ENCODE measurements around the gene MED13.
"Not testable (repeated sequence)": the region's sequence is repeated elsewhere in the genome, so short reads cannot be mapped to it uniquely, and the experiment has no call there.

The MED13 gene

DNA sequence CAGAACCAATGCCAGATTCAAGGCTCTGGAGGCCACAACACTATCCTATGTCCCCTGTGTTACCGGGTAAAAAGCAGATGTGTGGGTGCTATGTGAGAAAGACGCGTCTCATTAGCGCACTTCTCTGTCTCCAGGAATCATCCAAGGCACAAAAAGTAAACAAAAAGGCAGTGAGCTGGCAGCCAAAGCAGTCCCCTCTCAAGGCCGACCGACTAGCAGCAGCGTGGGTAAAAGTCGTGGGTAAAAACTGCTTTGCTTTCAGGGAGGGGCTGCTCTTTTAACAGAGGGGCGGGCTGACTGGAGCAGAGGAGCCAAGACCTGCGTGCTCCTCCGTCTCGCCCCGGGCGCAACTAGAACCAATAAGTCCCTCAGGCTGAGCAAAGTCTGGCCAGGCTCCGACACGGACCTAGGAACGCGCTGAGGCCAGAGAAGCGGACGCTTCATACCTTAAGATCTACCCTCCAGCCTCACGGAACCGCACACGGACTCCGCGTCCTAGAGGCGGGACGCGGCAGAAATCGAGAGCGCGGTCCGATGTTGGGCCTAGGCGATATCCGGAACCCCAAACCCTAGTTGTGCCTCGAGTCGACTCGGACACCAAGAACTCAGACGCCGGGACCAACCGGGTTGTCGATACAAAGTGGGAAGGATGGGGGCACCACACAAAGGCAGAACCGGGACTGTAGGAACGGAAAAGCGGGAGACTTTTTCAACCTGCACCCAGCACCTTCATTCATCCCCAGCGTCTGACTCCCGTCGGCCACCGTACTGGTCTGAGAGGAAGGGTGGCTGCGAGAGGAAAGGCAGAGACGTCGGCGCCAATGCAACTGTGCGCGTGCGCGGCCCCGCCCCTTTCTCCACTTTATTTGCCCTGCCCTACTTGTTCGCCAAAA is 137.6 kb downstream of the MED13 start, which contains the start of gene INTS2:
Gene INTS2, minus strand, starts transcription at position 775 of the 893 bp plus-strand sequence. CDS start 1,338 bp downstream, outside the sequence.
- peak; percentile 88 for DNase-seq (ENCODE audit: insufficient read length, low spot score)
- peak; percentile 87 for FAIRE-seq

DNA sequence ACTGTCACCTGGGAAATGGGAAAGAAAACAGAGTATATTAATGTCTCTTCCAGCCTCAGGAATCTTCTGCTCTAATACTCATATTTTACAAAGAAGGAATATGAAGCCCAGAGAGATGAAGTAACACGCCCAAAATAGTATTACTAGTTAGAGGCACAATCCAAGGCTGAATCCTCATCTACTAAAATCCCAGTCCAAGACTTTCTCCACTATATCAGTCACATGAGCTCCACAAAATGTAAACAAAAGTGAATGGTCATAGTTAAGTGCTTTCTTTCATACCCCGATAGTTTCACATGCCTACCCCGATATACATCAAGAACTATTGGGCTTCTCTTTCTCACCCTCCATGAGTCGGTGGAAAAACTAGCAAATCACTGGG is 138.3 kb downstream of the MED13 start:
- DNase-seq (ENCODE audit: insufficient read length, low spot score) (no peak), FAIRE-seq (peak; percentile 4)

DNA sequence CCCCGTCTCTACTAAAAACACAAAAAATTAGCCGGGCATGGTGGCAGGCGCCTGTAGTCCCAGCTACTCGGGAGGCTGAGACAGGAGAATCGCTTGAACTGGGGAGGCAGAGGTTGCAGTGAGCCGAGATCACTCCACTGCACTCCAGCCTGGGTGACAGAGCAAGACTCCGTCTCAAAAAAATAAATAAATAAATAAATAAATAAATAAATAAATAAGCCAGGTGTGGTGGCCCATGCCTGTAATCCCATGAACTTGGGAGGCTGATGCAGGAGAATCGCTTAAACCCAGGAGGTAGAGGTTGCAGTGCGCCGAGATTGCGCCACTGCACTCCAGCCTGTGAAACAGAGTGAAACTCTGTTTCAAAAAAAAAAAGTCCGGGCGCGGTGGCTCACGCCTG is 149.9 kb downstream of the MED13 start:
- DNase-seq (ENCODE audit: insufficient read length, low spot score); FAIRE-seq: not testable (repeated sequence)

DNA sequence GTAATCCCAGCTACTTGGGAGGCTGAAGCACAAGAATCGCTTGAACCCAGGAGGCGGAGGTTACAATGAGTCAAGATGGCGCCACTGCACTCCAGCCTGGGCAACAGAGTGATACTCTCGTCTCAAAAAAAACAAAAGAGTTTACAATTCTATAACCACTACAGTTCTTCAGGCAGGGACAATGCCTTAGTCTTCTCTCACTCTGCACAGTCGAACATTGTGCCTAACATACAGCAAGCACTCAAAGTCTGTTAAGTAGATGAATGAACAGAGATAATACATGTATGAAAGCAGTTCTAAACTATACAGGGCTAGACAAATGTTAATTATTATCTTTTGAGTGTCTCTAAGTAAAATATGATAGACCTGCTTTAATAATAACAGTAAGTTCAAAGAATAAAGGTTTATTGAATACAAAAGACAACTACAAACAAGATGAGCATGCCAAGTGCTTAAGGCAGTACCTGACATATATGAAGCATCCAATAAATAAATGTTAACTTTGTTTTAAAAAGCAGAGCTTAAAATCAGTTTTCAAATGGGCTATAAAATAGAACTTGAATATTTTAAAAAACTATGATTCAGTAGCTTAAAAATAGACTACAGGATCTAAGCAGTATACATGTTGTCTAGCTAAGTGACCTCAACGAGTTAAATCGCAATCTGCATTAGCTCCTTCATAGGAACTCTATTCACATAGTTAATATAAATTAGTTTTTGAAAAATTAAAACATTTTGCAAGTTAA is 156.6 kb downstream of the MED13 start:
- DNase-seq (ENCODE audit: insufficient read length, low spot score) (no peak), FAIRE-seq (no peak)

DNA sequence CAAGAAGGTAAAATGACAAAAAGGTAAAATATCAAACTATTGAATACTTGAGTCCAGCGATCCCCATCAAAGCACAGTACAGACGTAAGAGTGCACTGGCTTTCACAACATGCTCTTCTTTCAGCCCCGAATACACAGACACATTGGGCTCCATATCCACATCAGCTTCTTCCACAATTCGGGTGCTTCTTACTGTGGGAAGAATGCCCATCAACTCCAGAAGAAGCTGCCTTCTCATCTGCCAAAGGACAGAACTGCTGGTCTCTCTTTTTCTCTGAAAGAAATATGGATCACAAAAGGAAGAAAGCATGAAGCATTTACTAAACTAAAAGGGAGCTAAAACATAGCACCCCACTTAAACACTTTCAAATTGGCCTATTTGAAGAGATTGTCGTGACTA is 157.7 kb downstream of the MED13 start:
- DNase-seq (ENCODE audit: insufficient read length, low spot score) (no peak), FAIRE-seq (no peak)

DNA sequence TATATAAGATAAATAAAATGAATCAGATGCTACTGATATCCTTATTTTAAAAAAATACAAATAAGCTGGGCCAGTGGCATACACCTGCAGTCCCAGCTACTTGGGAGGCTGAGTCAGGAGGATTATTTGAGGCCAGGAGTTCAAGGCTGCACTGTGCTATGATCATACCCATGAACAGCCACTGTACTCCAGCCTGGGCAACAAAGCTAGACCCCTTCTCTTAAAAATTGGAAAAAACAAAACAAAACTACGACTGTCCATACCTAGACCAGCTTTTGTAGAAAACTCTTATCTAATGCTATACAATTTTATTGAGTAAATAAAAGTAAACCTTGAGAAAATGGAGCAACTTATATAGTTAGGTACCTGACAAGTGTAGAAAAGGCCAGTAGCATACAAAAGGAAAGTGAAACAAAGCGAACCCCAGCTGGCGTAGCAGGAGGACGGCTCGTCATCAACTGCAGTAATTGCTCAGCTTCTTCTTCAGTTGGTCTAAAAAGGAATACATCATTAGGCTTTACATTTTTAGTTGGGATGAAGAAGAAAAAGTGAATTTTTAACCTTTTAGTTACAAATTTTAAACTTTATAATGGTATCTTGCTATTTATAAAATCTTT is 160.9 kb downstream of the MED13 start:
- DNase-seq (ENCODE audit: insufficient read length, low spot score) (peak; percentile 36), FAIRE-seq (peak; percentile 95)

DNA sequence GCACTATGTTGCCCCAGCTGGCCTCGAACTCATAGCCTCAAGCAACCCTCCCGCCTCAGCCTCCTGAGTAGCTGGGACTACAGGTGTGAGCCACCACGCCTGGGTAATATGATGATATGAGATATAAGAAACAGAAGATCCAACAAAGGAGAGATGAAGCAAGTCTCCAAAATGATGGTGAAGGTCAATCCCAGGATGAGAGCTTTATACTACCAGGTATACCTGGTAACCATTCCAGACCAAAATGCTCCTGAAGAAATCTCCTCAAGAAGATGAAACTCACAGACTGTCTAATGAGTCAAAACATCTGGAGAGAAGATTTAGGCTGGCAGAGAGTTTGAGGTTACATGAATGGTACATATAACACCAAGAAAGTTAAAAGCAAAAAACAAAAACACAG is 161.8 kb downstream of the MED13 start:
- no peak for FAIRE-seq

DNA sequence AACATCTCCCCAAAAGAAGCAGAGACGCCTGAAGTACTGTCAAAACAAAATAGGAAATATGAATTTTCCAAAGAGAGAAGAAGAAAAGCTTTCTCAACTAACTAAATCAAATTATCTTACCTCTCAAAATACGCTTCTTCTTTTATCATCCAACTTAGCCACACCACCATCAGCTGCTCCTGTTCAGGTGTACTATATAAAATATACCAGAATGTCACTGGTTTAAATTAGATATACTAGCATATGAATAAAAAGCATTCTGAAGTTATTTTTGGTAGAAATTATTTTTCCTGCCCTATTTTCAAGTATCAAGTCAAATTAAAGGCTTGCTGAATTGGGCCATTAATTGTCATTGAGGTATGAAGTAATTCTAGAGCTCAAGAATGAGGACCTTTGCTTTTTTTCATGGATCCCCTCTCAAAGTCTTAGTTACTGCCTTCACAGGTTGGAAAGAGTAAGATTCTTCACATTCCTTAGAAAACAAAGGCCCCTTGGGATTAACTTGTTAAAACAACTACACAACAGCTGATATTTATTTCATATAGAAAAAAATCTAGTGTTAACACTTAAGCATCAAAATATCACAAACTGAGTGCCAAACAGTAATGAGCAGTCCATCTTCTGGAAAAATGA is 167.4 kb downstream of the MED13 start:
- FAIRE-seq (no peak), DNase-seq (ENCODE audit: insufficient read length, low spot score) (no peak)

More for the DNA sequence above, 161.8 kb downstream of the MED13 start:
- DNase-seq (ENCODE audit: insufficient read length, low spot score), result no peak

DNA sequence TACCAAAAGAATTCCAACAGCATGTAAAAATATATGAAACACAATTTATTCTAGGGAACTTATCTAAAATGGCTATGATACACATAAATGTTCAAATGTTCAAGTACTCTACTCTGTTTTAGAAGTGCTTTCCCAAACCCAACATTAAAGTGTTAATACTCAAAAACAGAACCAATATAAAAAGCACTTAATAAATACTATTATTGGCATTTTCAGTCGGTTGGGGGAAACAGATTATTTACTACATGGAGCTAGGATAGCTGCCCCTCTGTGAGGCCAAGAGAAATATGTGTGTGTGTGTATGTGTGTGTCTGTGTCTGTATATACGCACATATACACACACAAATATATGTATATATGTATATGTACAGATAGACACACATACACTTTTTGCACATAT is 169.7 kb downstream of the MED13 start:
- no peak for FAIRE-seq
- no peak for DNase-seq (ENCODE audit: insufficient read length, low spot score)

DNA sequence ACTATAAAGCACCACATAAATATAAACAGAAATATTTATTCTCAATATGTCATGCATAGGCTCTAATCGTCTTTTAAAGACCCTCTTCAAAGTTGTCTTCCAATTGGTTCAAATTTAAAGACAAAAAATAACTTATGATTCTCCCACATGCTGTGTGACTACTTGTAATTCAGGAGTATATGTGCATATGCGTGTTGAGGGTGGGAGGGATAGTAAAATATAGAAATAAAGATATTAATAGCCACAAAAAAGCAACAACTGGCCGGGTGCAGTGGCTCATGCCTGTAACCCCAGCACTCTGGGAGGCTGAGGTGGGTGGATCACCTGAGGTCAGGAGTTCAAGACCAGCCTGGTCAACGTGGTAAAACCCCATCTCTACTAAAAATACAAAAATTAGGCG is 170.8 kb downstream of the MED13 start:
- DNase-seq (ENCODE audit: insufficient read length, low spot score); FAIRE-seq: not testable (repeated sequence)
